Heart right ventricle (tissue), 16 donors: ENCODE measurements around the gene POLR1C. TPM values are rescaled to one million over a fixed set of nuclear protein-coding genes. Genes with fewer than 3 reads are reported as not detected.
A peak's percentile ranks its signal among the peaks of the same experiment; 100 is the strongest.
"Not testable (repeated sequence)": the region's sequence is repeated elsewhere in the genome, so short reads cannot be mapped to it uniquely, and the experiment has no call there.

Source experiments
- ATAC-seq, 8 donors: fragments of 200-7000 bp; cut with Tn5 transposase; one replicate each; pipeline ENCODE4 v1.9.1; 2020; ENCODE audit warnings: mild to moderate bottlenecking in 8 of 8, moderate library complexity in 8 of 8, moderate number of reproducible peaks in 1 of 8
- DNase-seq, 2 donors: peaks; one replicate each; pipeline ENCODE4 v3.0.0-alpha.2; 2020
- H3K27ac ChIP-seq, 10 donors: fragments of 200-600 bp; sonication (generic) in 2 of 10; one replicate each; pipeline versions ENCODE4 v1.5.0 to v1.8.0; 2020 to 2022; ENCODE audit warnings: mild to moderate bottlenecking in 3 of 10
- H3K27me3 ChIP-seq, 7 donors: fragments of 200-600 bp; one replicate each; pipeline ENCODE4 v1.8.0; 2021 to 2022; ENCODE audit warnings: mild to moderate bottlenecking in 2 of 7
- H3K36me3 ChIP-seq, 9 donors: fragments of 200-600 bp; sonication (generic) in 1 of 9; one replicate each; pipeline versions ENCODE4 v1.5.0 to v1.8.0; 2020 to 2022; ENCODE audit warnings: mild to moderate bottlenecking in 2 of 9
- H3K4me1 ChIP-seq, 9 donors: fragments of 200-600 bp; sonication (generic) in 1 of 9; one replicate each; pipeline versions ENCODE4 v1.5.0 to v1.8.0; 2020 to 2022; ENCODE audit warnings: mild to moderate bottlenecking in 4 of 9
- H3K4me3 ChIP-seq, 10 donors: fragments of 200-600 bp; sonication (generic) in 2 of 10; one replicate each; pipeline versions ENCODE4 v1.5.0 to v1.8.0; 2020 to 2022; ENCODE audit warnings: mild to moderate bottlenecking in 7 of 10, moderate library complexity in 2 of 10
- H3K9me3 ChIP-seq, 11 donors: fragments of 200-600 bp in 10 of 11; sonication (generic) in 2 of 11; one replicate each; pipeline versions ENCODE4 v1.5.0 to v1.8.0; 2013 to 2022; ENCODE audit warnings: mild to moderate bottlenecking in 2 of 11, control low read depth in 1 of 11, moderate library complexity in 1 of 11
- CTCF ChIP-seq, 9 donors: fragments of 200-600 bp; sonication (generic) in 2 of 9; IDR thresholded peaks; one replicate each; pipeline versions ENCODE4 v1.5.0 to v1.8.0; 2021 to 2022; ENCODE audit warnings: antibody characterized with exemption in 9 of 9, mild to moderate bottlenecking in 5 of 9, moderate library complexity in 1 of 9
- WGBS, 2 donors: extraction: QIAGEN DNeasy Blood & Tissue Kit; methylation state at CpG; one replicate each; pipeline ENCODE4 v1.1.7; 2013; ENCODE audit warnings: inconsistent platforms in 1 of 2; 5-methylcytosine and 5-hydroxymethylcytosine counted together
- intact Hi-C, 10 donors: fragments of 100-400 bp; cut with DNase I; formaldehyde crosslinking; loops; one replicate each; pipeline versions ENCODE4 v1.11.1 to v1.14.2; 2022
- polyA plus RNA-seq, 2 donors: library from polyadenylated mRNA; stranded (reverse); fragments of 200-250 nt; gene quantifications; one replicate each; pipeline ENCODE4 v1.2.3, GENCODE V29; 2013
- total RNA-seq, 10 donors: library from RNA; stranded (reverse); fragmentation: NEBNext Ultra II Directional in 3 of 10; extraction: Animal tissue kit (Norgen Biotek cat#: 25700) in 3 of 10; gene quantifications; one replicate each; pipeline versions ENCODE4 v1.2.1 to v1.2.4, GENCODE V29; 2021 to 2023
- donor health status: Arrhythmogenic right ventricular cardiomyopathy.
- donor health status: ischemic (EF 13 %, LVEDD 7.1; RV severe dilation, severe dysfunction).
- donor health status: healthy with polysubstance abuse.
- donor health status: DM: no; HTN: yes; CAD: no.
- donor health status: DM: no; HTN: no; CAD: no.
- donor health status: ischemic (EF 25% LVEDD 6.9; RV normal size, moderate dysfunction).
- donor health status: ischemic (EF 25% LVEDD 5.7; RV mildly dilated, moderate dysfunction).
- donor health status: healthy.
- donor health status: DM: yes; HTN: yes; CAD: no.
- donor health status: Ischemic cardiomyopathy.
- donor health status: ischemic (EF 35%, LVEDD 5.7; RV mildly dilated, moderate dysfunction).
- donor health status: nonischemic (EF 11% LVEDD 7.7; RV severe dilation, severe dysfunction).
- donor health status: DM: yes; HTN: yes; CAD: no.
- donor health status: PGD.
- donor health status: ischemic (EF 29% LVEDD 5.4; RV normal size, mild dysfunction).
- donor health status: nonischemic (EF 23%, LVEDD 6.1; RV moderate dilation, normal function).

POLR1C gene
- total and polyA plus RNA-seq, 12 donors = 10.3 to 35.5 (median 15.3) TPM

GRCh38 chr6:43495409-43495941, 21.4 kb upstream of the POLR1C start:
- H3K4me3 ChIP-seq = no peak overlapping the region
- peaks cover 0 to 77% (median 35%) of the 10 kb centered on the region in 9 donors for H3K4me1 ChIP-seq
- intact Hi-C loops = loop anchor here in 4 of 10 donors (5.0 to 10.0 kb wide), 4 partner anchors 38 to 131 kb away; partner anchors contain the start of genes DLK2 (in 2 of the 4) and ZNF318 (in 2 of the 4)
- 71 to 83% methylated on average over 4 of the region's 4 CpGs for WGBS, 2 donors
- DNase-seq (no peak), ATAC-seq (no peak)
- H3K9me3 ChIP-seq = no peaks in the 10 kb centered on the region
- H3K36me3 ChIP-seq = peaks cover 0 to 32% (median 16%) of the 10 kb centered on the region in 9 donors
- TF ChIP-seq CTCF (IDR thresholded peaks at IDR 0.05) = peak in 4 of 9 donors; percentile 14 to 29 (median 23)
- H3K27ac ChIP-seq = peak overlapping the region in 3 of 10 donors; percentile 20 to 39 (median 24)
- H3K27me3 ChIP-seq = no peaks in the 10 kb centered on the region

GRCh38 chr6:43496370-43497128, 20.3 kb upstream of the POLR1C start:
- no peak overlapping the region for H3K4me3 ChIP-seq
- H3K36me3 ChIP-seq = peaks cover 0 to 41% (median 16%) of the 10 kb centered on the region in 9 donors
- WGBS, 2 donors = 40 to 43% methylated on average over 18 of the region's 18 CpGs
- intact Hi-C loops = loop anchor here in 5 of 10 donors (2.0 to 10.0 kb wide), 5 partner anchors 39 to 132 kb away; partner anchors contain the start of genes DLK2 (in 3 of the 5) and ZNF318 (in 2 of the 5)
- no peaks in the 10 kb centered on the region for H3K27me3 ChIP-seq
- no peaks in the 10 kb centered on the region for H3K9me3 ChIP-seq
- peak in 8 of 9 donors; percentile 35 to 75 (median 66) for TF ChIP-seq CTCF (IDR thresholded peaks at IDR 0.05)
- H3K4me1 ChIP-seq = peaks cover 0 to 85% (median 43%) of the 10 kb centered on the region in 9 donors
- peak overlapping the region in 4 of 10 donors; percentile 5 to 74 (median 30) for H3K27ac ChIP-seq
- DNase-seq = no peak
- ATAC-seq = peak; percentile 13 to 57 (median 37)

- no peak for ATAC-seq
- no peak for TF ChIP-seq CTCF (IDR thresholded peaks at IDR 0.05)
- intact Hi-C loops = loop anchor here in 5 of 10 donors (2.0 to 10.0 kb wide), 5 partner anchors 40 to 132 kb away; partner anchors contain the start of genes DLK2 (in 3 of the 5) and ZNF318 (in 2 of the 5)
- no peak for DNase-seq
- H3K27ac ChIP-seq = peak overlapping the region in 3 of 10 donors; percentile 39 to 74 (median 58)
- WGBS, 2 donors = 65 to 75% methylated on average over 6 of the region's 6 CpGs
- peaks cover under 1 to 80% (median 43%) of the 10 kb centered on the region in 9 donors for H3K4me1 ChIP-seq
- peaks cover 0 to 43% (median 17%) of the 10 kb centered on the region in 9 donors for H3K36me3 ChIP-seq
- no peaks in the 10 kb centered on the region for H3K27me3 ChIP-seq
- H3K9me3 ChIP-seq = no peaks in the 10 kb centered on the region
- H3K4me3 ChIP-seq = no peak overlapping the region
These were observed 19.8 kb upstream of the POLR1C start for GRCh38 chr6:43497129-43497396.

GRCh38 chr6:43497689-43498088, 19.2 kb upstream of the POLR1C start:
- no peak for TF ChIP-seq CTCF (IDR thresholded peaks at IDR 0.05)
- intact Hi-C loops = loop anchor here in 5 of 10 donors (2.0 to 10.0 kb wide), 5 partner anchors 40 to 133 kb away; partner anchors contain the start of genes DLK2 (in 3 of the 5) and ZNF318 (in 2 of the 5)
- Histone ChIP-seq H3K9me3 (no peaks in the 10 kb centered on the region), H3K27ac (peak overlapping the region in 4 of 10 donors; percentile 20 to 74 (median 58)), H3K27me3 (no peaks in the 10 kb centered on the region), H3K4me1 (peaks cover 6 to 80% (median 43%) of the 10 kb centered on the region in 9 donors), H3K36me3 (peaks cover 0 to 49% (median 22%) of the 10 kb centered on the region in 9 donors), H3K4me3 (no peak overlapping the region)
- DNase-seq (no peak), ATAC-seq (no peak)
- WGBS, 2 donors = 65 to 79% methylated on average over 12 of the region's 12 CpGs

- Histone ChIP-seq H3K36me3 (peaks cover 0 to 55% (median 28%) of the 10 kb centered on the region in 9 donors), H3K27ac (peak overlapping the region in 6 of 10 donors; percentile 48 to 80 (median 64)), H3K4me1 (peaks cover 10 to 86% (median 47%) of the 10 kb centered on the region in 9 donors)
- not testable (repeated sequence) for H3K9me3 ChIP-seq, ATAC-seq, H3K27me3 ChIP-seq, H3K4me3 ChIP-seq, DNase-seq
- WGBS, 2 donors = 94 to 97% methylated on average over 5 of the region's 5 CpGs
- intact Hi-C loops = loop anchor here in 4 of 10 donors (5.0 to 10.0 kb wide), 4 partner anchors 41 to 133 kb away; partner anchors contain the start of genes DLK2 (in 2 of the 4) and ZNF318 (in 2 of the 4)
These were observed 18.6 kb upstream of the POLR1C start for GRCh38 chr6:43498291-43498690.
